Measurements from ENCODE around the gene JTB. TPM values are rescaled to one million over a fixed set of nuclear protein-coding genes. Genes with fewer than 3 reads are reported as not detected.

JTB gene
- polyA plus RNA-seq, 2 of the 4 experiments (the other 2 are of a cell fraction) = 106 to 162 TPM

- TF ChIP-seq TFCP2L1 (CRISPR knock-in tag; IDR thresholded peaks at IDR 0.05) (0 out of 2 replicates have a peak, but pooled peaks have one; percentile 43), ZNF302 (CRISPR knock-in tag; IDR thresholded peaks at IDR 0.05) (no peak), FOSL2 (IDR thresholded peaks at IDR 0.05) (no peak), FOSL2 (CRISPR knock-in tag; IDR thresholded peaks at IDR 0.05) (no peak), CEBPB (IDR thresholded peaks at IDR 0.05) (no peak)
These were observed 13.6 kb downstream of the JTB start (continued) for GRCh38 chr1:153963850-153964331.

GRCh38 chr1:153963030-153963849, 14.2 kb downstream of the JTB start, which contains the start of gene SLC39A1:
SLC39A1 (minus strand) TSS chr1:153963537; CDS start chr1:153962715, 822 bp downstream.
- FAIRE-seq = no peak
- under 1% methylated on average over 28 of the region's 54 CpGs for WGBS (ENCODE audit: missing lambda C conversion rate)
- CTCF ChIA-PET = interaction anchor here (0.8 to 3.6 kb wide), 9 partner anchors 10 to 142 kb away, joined by 3 to 26 read pairs (median 3); partner anchors contain the start of genes DENND4B, GATAD2B, JTB and RAB13
- H3K4me3 ChIP-seq = peak within 1 kb of the TSS; percentile 73
- ATAC-seq = peak; percentile 69 to 77
- peak; percentile 95 to 97 for DNase-seq (ENCODE audit: low read depth in 1 of 2, low spot score in 1 of 2)
- POLR2A ChIA-PET = interaction anchor here (0.7 to 4.0 kb wide), 10 partner anchors 10 to 336 kb away, joined by 3 to 30 read pairs (median 6); partner anchors contain the start of genes DENND4B, GATAD2B, JTB and RAB13
- TF ChIP-seq BCL3 (IDR thresholded peaks at IDR 0.05) (peak; percentile 63; the same call in 1 of the 3 replicates), CHD2 (IDR thresholded peaks at IDR 0.05; ENCODE audit: low read length, partially characterized antibody) (peak; percentile 82), RAD21 (conservative IDR thresholded peaks at IDR 0.05 in 1 of 2, IDR thresholded peaks at IDR 0.05 in 1 of 2) (no peak), JUN (IDR thresholded peaks at IDR 0.05) (peak in 1 of 2 experiments; percentile 78; a peak in 3 of 5 replicates), REST (IDR thresholded peaks at IDR 0.05) (peak; percentile 68), HOXB13 (CRISPR knock-in tag; IDR thresholded peaks at IDR 0.05; ENCODE audit: low read depth) (no peak), MAX (IDR thresholded peaks at IDR 0.05) (no peak; the same call in 1 of the 2 replicates), MYC (IDR thresholded peaks at IDR 0.05; ENCODE audit: borderline replicate concordance, low read length) (0 out of 2 replicates have a peak, but pooled peaks have one; percentile 26), HEYL (CRISPR knock-in tag; IDR thresholded peaks at IDR 0.05) (0 out of 2 replicates have a peak, but pooled peaks have one; percentile 48), PBX3 (IDR thresholded peaks at IDR 0.05) (peak; percentile 94), POLR2A (IDR thresholded peaks at IDR 0.05; ENCODE audit: low read length) (peak; percentile 56), HES2 (IDR thresholded peaks at IDR 0.05) (no peak), PHF8 (IDR thresholded peaks at IDR 0.05; ENCODE audit: borderline replicate concordance, low read depth) (peak; percentile 27; the same call in 1 of the 2 replicates)
- no peaks in the 10 kb centered on the region for H3K9me3 ChIP-seq
- peak within 1 kb of the TSS; percentile 89 to 95 for H3K27ac ChIP-seq
- H3K4me1 ChIP-seq = peaks cover 33% of the 10 kb centered on the region
- peak within 1 kb of the TSS; percentile 84 for H3K4me2 ChIP-seq
